Body of pancreas (tissue), 4 donors: ENCODE measurements around the gene SERBP1.

Source experiments
- POLR2A ChIP-seq, 3 donors: fragments of 450-650 bp; IDR thresholded peaks; one replicate each; pipeline ENCODE4 v1.6.1; 2016; ENCODE audit warnings: antibody characterized with exemption in 3 of 3, mild to moderate bottlenecking in 2 of 3
- TF ChIP-seq, protein P1 (sequence below), 7 experiments: fragments of 450-650 bp in 4 of 7; fragments of 200-600 bp in 3 of 7; sonication (generic) in 3 of 7; IDR thresholded peaks; one replicate each; pipeline ENCODE4 v1.5.1; 2016 to 2019; ENCODE audit warnings: antibody characterized with exemption in 7 of 7

DNA sequence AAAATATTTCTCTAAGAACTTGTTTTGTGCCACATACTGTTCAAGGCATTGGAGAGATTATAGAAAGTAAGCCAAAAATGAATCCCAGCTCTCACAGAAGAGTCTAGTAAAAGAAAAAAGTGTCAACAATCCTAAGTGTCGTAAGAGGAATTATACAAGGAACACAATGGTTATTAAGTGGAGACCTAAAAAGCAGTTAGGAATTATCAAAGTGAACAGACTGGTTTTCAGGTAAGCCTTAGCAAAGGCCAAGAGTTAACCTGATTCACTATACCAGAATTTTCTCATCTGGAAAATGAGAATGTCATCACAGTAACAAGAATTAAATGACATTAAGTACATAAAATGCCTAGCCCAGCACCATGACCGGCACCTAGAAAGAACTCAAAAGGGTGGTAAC is 15.6 kb downstream of the SERBP1 start:
- TF ChIP-seq POLR2A (IDR thresholded peaks at IDR 0.05): no peak
- TF ChIP-seq, protein P1, sequence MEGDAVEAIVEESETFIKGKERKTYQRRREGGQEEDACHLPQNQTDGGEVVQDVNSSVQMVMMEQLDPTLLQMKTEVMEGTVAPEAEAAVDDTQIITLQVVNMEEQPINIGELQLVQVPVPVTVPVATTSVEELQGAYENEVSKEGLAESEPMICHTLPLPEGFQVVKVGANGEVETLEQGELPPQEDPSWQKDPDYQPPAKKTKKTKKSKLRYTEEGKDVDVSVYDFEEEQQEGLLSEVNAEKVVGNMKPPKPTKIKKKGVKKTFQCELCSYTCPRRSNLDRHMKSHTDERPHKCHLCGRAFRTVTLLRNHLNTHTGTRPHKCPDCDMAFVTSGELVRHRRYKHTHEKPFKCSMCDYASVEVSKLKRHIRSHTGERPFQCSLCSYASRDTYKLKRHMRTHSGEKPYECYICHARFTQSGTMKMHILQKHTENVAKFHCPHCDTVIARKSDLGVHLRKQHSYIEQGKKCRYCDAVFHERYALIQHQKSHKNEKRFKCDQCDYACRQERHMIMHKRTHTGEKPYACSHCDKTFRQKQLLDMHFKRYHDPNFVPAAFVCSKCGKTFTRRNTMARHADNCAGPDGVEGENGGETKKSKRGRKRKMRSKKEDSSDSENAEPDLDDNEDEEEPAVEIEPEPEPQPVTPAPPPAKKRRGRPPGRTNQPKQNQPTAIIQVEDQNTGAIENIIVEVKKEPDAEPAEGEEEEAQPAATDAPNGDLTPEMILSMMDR (IDR thresholded peaks at IDR 0.05): no peak
